ENCODE measurements around the gene SLC25A14.

SLC25A14 gene

DNA sequence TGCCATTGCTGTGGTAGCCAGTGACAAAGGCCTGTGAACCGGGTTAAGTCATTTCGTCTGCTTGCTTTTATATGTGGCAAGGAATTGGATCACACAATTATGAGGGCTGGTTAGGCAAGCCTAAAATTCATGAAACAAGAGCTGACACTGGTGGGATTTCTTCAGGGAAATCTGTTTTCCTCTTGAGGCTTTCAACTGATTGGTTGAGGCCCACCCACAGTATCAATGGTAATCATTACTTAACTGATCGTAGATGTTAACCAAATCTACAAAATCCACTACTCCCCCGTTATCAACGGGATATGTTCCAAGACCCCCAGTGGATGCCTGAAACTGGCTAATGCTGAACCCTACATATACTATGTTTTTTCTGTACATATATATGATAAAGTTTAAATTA is 75.1 kb downstream of the SLC25A14 start:
- Mint-ChIP-seq H3K4me3 (no peak overlapping the region), H3K4me1 (peaks cover 6% of the 10 kb centered on the region), H3K9me3 (no peaks in the 10 kb centered on the region), H3K36me3 (peaks cover 48% of the 10 kb centered on the region), H3K27ac (no peak overlapping the region)
- ATAC-seq, result no peak
- DNase-seq (ENCODE audit: low spot score in 2 of 2), result no peak

DNA sequence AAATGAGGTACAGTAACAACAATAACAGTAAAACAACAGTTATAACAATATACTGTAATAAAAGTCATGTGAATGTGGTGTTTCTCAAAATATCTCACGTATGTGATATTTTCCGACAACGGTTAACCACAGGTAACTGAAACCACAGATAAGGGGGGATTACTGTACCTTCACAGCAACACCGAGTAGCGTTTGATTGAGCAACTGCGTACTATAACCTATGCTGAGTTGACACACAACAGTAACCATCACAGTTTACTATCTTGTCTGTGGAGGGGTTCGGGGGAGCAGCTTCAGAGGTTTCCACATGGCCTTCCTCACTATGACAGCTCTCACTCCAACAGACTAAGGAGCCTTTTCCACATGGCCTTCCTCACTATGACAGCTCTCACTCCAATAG is 75.5 kb downstream of the SLC25A14 start:
- Mint-ChIP-seq H3K36me3 (peaks cover 44% of the 10 kb centered on the region), H3K27ac (no peak overlapping the region)

DNA sequence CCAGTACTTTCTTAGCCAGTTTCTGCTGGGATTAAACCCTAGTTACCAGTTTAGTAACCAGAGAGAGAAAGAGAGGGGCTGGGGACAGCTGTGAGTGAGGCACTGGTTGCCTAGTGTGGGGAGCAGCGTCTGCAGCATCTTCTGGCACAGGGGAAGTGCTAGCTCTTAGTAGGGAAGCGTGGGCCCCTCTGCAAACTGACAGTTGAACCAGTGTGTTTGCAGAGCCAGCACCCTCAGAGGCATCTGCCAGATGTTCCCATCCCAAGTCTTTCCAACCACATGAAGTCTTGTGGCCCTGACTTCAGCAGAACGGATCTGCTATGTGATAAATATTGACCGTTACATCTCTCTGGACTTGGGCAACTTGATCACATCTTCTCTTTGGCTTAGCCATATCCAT is 77.1 kb downstream of the SLC25A14 start:
- Mint-ChIP-seq H3K36me3 (peaks cover 29% of the 10 kb centered on the region), H3K9me3 (no peaks in the 10 kb centered on the region), H3K27ac (no peak overlapping the region), H3K4me3 (no peak overlapping the region), H3K4me1 (peaks cover 6% of the 10 kb centered on the region)
- ATAC-seq (no peak), DNase-seq (ENCODE audit: low spot score in 2 of 2) (no peak)

More for the DNA sequence above, 75.5 kb downstream of the SLC25A14 start:
- DNase-seq (ENCODE audit: low spot score in 2 of 2), result no peak
- Mint-ChIP-seq H3K9me3 (no peaks in the 10 kb centered on the region), H3K4me3 (no peak overlapping the region), H3K4me1 (peaks cover 6% of the 10 kb centered on the region)
- ATAC-seq, result peak; percentile 72

DNA sequence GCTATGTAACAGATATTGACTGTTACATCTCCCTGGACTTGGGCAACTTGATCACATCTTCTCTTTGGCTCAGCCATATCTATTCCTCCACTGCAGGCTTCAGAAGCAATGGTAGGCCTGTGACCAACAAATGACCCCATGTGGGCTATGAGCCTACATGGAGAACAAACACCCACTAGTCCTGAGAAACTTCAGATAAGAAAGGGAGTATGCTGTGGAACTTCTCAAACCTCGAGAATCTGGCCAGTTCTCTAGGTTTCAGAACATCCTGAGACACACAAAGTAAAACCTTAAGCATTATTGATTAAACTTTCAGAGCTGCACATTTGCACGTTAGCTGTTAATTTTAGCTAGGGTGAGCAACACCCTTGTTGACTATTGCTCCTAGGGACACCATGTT is 78.3 kb downstream of the SLC25A14 start:
- H3K27ac Mint-ChIP-seq, result no peak overlapping the region
- H3K4me1 Mint-ChIP-seq, result peaks cover 6% of the 10 kb centered on the region

DNA sequence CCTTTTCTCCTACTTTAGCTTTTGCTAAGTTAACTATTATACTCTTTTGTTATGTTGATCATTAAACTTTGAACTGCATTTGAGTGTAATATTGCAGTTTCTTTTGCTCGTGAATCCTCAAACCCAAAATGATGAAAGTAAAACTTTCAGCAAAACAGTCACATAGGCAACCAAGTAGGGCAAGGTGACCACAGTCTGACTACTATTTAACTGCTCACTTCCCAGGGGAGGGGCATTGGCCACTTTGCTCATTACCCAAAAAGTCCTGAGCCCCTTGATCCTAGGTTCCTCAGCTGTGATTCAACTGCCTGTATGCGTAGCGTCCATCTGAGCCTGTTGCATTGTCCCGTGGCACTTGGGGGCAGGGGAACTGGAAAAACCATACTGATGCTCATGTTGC is 79.0 kb downstream of the SLC25A14 start:
- H3K27ac Mint-ChIP-seq, result no peak overlapping the region
- peaks cover 9% of the 10 kb centered on the region for H3K36me3 Mint-ChIP-seq
- H3K4me3 Mint-ChIP-seq, result no peak overlapping the region
- no peaks in the 10 kb centered on the region for H3K9me3 Mint-ChIP-seq
- no peak for ATAC-seq
- H3K4me1 Mint-ChIP-seq, result peaks cover 6% of the 10 kb centered on the region
- DNase-seq (ENCODE audit: low spot score in 2 of 2), result no peak

More for the DNA sequence above, 78.3 kb downstream of the SLC25A14 start:
- H3K9me3 Mint-ChIP-seq, result no peaks in the 10 kb centered on the region
- no peak for ATAC-seq
- peaks cover 16% of the 10 kb centered on the region for H3K36me3 Mint-ChIP-seq
- DNase-seq (ENCODE audit: low spot score in 2 of 2), result no peak
- no peak overlapping the region for H3K4me3 Mint-ChIP-seq

DNA sequence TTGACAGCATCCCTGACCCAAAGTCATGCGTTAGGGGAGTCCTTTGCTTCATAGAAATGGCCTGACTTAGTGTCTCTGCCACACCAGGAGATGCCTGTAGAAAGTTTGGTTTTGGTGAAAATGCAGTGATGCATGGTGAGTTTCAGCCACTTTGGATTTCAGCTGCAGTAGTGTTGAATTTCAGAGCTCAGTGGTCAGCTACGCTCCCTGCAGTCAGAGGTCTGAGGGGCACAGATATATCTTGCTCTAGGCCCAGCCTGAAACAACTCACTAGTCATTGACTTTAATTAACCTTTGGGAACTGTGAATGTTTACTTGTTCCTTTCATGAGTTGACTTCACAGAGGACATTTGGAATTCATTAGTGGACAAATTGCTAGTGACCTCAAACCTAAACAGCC is 79.5 kb downstream of the SLC25A14 start:
- ATAC-seq, result no peak
- no peak for DNase-seq (ENCODE audit: low spot score in 2 of 2)
- no peak overlapping the region for H3K4me3 Mint-ChIP-seq
- H3K27ac Mint-ChIP-seq, result no peak overlapping the region
- H3K9me3 Mint-ChIP-seq, result no peaks in the 10 kb centered on the region
- H3K4me1 Mint-ChIP-seq, result peaks cover 6% of the 10 kb centered on the region
- H3K36me3 Mint-ChIP-seq, result peaks cover 4% of the 10 kb centered on the region
